OCI-LY1 (cell line): ENCODE data around the gene NNT.

ENCODE experiments used
- CTCF ChIP-seq: fragments of 200-600 bp; sonication (generic), shearing (Covaris generic); IDR thresholded peaks from 2 replicates; pipeline ENCODE4 v1.5.1; 2017; ENCODE audit warnings: mild to moderate bottlenecking, antibody characterized with exemption, low read length, moderate library complexity, mixed read lengths
- EZH2 ChIP-seq: fragments of 200-600 bp; sonication (generic), shearing (Covaris generic); IDR thresholded peaks from 2 replicates; pipeline ENCODE4 v1.8.0; 2017; ENCODE audit warnings: borderline replicate concordance, mixed run types, mild to moderate bottlenecking, antibody characterized with exemption, low read length, moderate library complexity, mixed read lengths

GRCh38 chr5:43589310-43589709 is 13.7 kb upstream of the NNT start:
- TF ChIP-seq CTCF (no peak), EZH2 (no peak)
